ENCODE measurements around the gene MRPS18A. TPM values are rescaled to one million over a fixed set of nuclear protein-coding genes. Genes with fewer than 3 reads are reported as not detected.
"Not testable (repeated sequence)": the region's sequence is repeated elsewhere in the genome, so short reads cannot be mapped to it uniquely, and the experiment has no call there.

Gene MRPS18A
- total RNA-seq, 4 donors from 2014 or later, result 41.1 to 64.4 (median 52.4) TPM

DNA sequence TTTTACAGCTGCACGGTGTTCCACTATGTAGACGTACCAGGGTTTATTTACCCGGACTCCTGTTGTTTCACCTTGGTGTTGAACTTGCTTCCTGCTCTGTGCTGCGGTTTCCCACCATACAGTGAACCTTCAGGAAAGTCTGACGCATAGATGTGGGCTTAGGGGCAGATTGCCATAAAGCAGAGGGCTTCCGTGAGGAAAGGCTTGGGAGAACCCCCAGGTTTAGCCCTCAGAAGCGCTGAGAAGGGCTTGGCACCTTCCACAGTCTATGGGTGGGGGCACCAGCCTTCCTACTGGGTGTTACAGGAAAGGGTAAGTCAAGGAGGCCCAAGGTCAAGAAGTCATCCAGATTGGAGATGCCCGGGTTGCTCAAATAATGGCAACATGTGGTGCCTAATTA is 19.2 kb upstream of the MRPS18A start:
- Histone ChIP-seq H3K4me3 (no peak overlapping the region), H3K27ac (peak overlapping the region in 2 of 4 donors; percentile 49 to 64), H3K4me1 (peaks cover 0 to 47% (median 2%) of the 10 kb centered on the region in 4 donors), H3K9me3 (no peaks in the 10 kb centered on the region), H3K36me3 (no peaks in the 10 kb centered on the region), H3K27me3 (no peaks in the 10 kb centered on the region)
- DNase-seq, result no peak
- no peak for TF ChIP-seq CTCF (IDR thresholded peaks at IDR 0.05)
- TF ChIP-seq POLR2A (IDR thresholded peaks at IDR 0.05), result no peak

DNA sequence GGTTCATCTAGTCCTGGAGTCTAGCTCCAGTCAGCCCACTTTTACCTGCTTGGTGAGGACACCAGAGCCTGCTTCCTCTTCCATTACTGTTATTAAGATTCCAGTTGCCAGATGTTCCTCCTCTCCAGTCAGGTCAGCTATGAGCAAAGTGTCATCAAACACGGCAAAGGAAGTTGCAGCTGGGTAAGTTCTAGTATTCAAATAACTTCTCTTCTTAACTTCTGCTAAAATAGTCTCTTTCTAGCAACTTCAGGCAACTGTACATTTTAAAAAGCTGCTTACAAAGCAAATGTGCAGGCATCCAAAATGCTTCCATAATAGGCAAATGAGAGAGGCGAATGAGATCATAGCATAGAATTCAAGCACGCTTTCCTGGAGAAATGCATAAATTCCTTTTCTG is 18.4 kb upstream of the MRPS18A start:
- Histone ChIP-seq H3K27me3 (no peaks in the 10 kb centered on the region), H3K4me3 (no peak overlapping the region), H3K9me3 (no peaks in the 10 kb centered on the region), H3K36me3 (no peaks in the 10 kb centered on the region), H3K4me1 (peaks cover 0 to 52% (median 2%) of the 10 kb centered on the region in 4 donors), H3K27ac (peak overlapping the region; percentile 3 to 67 (median 56))
- peak in 1 of 3 donors; percentile 29 for DNase-seq
- TF ChIP-seq POLR2A (IDR thresholded peaks at IDR 0.05) (no peak), CTCF (IDR thresholded peaks at IDR 0.05) (no peak)

DNA sequence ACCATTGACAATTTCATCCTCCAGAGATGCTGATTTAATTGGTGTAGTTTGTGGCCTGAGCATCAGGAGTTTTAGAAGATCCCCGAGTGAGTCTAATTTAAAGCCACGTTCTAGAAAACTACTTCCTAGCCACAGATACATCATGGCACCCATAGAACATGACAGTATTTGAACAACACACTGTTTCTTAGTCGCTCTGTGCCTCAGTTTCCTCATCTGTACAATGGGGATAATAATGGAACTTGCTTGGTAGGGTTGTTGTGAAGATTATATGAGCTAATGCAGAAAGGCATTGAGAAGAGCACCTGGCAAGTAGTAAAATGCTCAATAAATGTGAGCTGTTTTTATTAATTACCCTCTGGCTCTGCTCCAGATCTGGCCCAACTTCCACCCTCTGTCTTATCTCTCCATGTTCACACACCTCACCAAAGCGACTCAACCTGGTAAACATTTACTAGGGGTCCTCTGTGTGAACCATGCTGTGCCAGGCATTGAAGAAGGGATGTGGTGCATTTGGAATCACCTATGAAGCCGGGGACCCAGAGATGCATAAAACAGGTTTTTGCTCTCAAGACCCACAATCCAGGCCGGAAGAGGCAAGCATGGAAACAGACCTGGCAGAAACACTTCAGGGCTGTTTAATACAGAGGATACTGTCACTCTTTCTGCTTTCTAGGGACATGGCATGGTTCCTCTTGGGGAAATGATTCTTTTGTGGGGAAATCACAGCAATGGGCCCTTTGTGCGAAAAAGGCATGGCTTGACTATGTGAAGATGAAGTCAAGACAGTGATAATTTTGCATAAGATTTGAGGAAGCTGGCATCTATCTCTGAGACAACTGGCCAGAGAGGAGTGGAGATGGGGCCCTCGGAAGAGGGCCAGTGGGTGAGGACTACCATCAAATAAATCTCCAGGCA is 16.2 kb upstream of the MRPS18A start:
- Histone ChIP-seq H3K4me1 (peaks cover 0 to 69% (median 2%) of the 10 kb centered on the region in 4 donors), H3K36me3 (no peaks in the 10 kb centered on the region), H3K4me3 (no peak overlapping the region), H3K9me3 (no peaks in the 10 kb centered on the region), H3K27me3 (no peaks in the 10 kb centered on the region), H3K27ac (peak overlapping the region; percentile 32 to 81 (median 70))
- no peak for DNase-seq
- TF ChIP-seq CTCF (IDR thresholded peaks at IDR 0.05) (no peak), POLR2A (IDR thresholded peaks at IDR 0.05) (no peak)

GRCh38 chr6:43702534-43703440 is 15.2 kb upstream of the MRPS18A start:
- Histone ChIP-seq H3K4me3 (no peak overlapping the region), H3K4me1 (peaks cover 0 to 69% (median 2%) of the 10 kb centered on the region in 4 donors)
- peak in 1 of 2 donors; percentile 36 for TF ChIP-seq POLR2A (IDR thresholded peaks at IDR 0.05)
- TF ChIP-seq CTCF (IDR thresholded peaks at IDR 0.05), result no peak

GRCh38 chr6:43702171-43702533 is 14.6 kb upstream of the MRPS18A start:
- H3K9me3 ChIP-seq, result no peaks in the 10 kb centered on the region
- no peaks in the 10 kb centered on the region for H3K36me3 ChIP-seq
- no peak overlapping the region for H3K4me3 ChIP-seq
- no peaks in the 10 kb centered on the region for H3K27me3 ChIP-seq
- no peak for DNase-seq
- H3K4me1 ChIP-seq, result peaks cover 0 to 69% (median 2%) of the 10 kb centered on the region in 4 donors
- peak overlapping the region in 3 of 4 donors; percentile 63 to 81 (median 77) for H3K27ac ChIP-seq
- TF ChIP-seq CTCF (IDR thresholded peaks at IDR 0.05), result no peak
- no peak for TF ChIP-seq POLR2A (IDR thresholded peaks at IDR 0.05)

More at GRCh38 chr6:43702534-43703440, 15.2 kb upstream of the MRPS18A start:
- H3K9me3 ChIP-seq, result no peaks in the 10 kb centered on the region
- H3K27ac ChIP-seq, result peak overlapping the region; percentile 32 to 81 (median 70)
- H3K27me3 ChIP-seq, result no peaks in the 10 kb centered on the region
- no peaks in the 10 kb centered on the region for H3K36me3 ChIP-seq
- DNase-seq, result peak; percentile 50 to 92 (median 84)

GRCh38 chr6:43700939-43701560 is 13.5 kb upstream of the MRPS18A start:
- H3K4me3 ChIP-seq, H3K9me3 ChIP-seq, H3K36me3 ChIP-seq, DNase-seq, H3K27me3 ChIP-seq: not testable (repeated sequence)
- H3K27ac ChIP-seq, result peak overlapping the region in 1 of 4 donors; percentile 14
- peaks cover 0 to 66% (median 2%) of the 10 kb centered on the region in 4 donors for H3K4me1 ChIP-seq
